Left lobe of liver (tissue), 2 donors: Measurements from ENCODE around the gene KERA. TPM values are rescaled to one million over a fixed set of nuclear protein-coding genes. Genes with fewer than 3 reads are reported as not detected.

ENCODE experiments used
- ATAC-seq: fragments of 200-7000 bp; cut with Tn5 transposase; one replicate; pipeline ENCODE4 v1.9.1; 2020; ENCODE audit warnings: mild to moderate bottlenecking, moderate library complexity
- DNase-seq: peaks from one replicate; pipeline ENCODE4 v3.0.0-alpha.2; 2020; ENCODE audit warnings: low spot score
- total RNA-seq: library from RNA; stranded (reverse); gene quantifications from one replicate; pipeline ENCODE4 v1.2.1, GENCODE V29; 2021
- donor health status: DM: no; HTN: no; CAD: no; lungs with moderate emphysema.
- donor health status: DM: no; HTN: yes; CAD: no.

KERA gene
- total RNA-seq, 1 donor from 2014 or later, result not detected

DNA sequence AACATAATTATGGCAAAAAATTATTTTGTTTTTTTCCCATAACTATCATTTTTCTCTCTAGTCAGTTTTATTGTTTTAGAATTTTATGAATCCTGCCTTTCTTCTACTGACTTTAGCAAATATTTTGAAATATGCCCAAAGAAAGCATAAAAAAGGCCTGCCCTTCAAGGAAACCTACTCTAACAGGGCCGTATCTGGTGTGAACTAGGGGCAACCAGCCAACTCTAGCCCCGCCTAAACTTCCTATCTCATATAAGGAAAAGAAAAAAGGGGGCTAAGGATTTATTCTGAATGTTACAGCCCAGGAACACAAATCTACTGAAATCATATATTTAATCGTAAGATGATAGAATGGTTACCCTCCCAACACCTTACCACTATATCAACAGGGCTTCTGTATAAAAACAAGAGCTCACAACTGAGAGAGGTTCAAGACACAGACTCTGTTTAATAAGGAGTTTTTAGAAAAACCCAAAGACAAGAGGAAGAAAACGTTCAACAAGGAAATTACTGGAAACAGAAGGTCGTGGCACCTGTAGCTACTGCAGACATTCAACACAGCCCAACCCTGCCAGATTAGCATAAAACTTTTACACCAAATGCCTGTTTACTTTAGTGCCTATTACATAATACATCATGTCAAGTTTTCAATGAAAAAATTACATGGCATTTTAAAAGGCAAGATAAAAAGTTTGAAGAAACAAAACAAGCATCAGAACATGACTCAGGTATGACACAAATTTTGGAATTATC lies 40.1 kb downstream of the KERA start:
- no peak for ATAC-seq
- DNase-seq, result no peak

DNA sequence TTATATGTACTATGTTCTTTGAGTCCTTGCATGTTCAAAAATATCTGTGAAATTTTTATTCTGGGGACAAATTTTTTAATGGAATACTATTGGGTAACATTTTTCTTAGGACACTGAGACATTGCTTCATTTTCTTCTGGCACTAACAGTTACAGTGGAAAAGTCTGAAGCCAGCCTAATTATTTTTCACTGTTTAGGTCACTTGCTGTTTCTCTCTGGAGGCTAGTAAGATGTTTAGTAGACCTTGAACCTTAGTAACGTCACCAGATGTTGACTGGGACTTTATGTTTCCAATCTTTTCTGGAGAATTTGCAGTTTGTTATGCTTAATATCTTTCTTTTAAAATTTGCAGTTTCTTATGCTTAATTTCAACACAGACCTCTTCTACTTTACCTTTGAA lies 40.8 kb downstream of the KERA start:
- ATAC-seq, result no peak
- no peak for DNase-seq

DNA sequence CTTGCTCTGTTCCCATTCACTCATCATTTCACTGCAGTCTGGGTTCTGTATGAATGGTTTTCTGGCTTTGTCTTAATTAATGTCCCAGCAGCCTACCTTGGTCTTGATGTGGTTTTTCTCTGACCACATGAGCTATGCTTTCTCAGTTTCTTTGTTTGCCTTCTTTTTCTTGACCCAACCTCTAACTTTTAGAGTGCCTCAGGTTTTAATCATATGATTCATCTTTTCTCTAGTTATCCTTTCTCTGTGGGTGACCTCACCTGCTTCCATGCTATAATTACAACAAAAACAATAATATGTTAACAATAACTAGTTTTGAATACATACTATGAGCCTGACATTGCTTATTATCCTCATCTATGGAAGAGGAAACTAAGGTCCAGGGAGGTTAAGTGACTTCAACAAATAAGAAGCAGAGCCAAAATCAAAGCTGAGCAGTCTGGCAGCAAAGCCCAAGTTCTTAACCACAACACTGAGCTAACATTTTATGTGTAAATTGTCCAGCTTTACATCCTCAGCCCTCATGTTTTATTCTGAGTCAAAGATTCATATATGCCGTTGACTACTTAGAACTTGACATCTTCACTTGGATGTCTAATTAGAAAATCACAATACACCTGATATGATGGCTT lies 48.4 kb downstream of the KERA start:
- DNase-seq, result no peak

DNA sequence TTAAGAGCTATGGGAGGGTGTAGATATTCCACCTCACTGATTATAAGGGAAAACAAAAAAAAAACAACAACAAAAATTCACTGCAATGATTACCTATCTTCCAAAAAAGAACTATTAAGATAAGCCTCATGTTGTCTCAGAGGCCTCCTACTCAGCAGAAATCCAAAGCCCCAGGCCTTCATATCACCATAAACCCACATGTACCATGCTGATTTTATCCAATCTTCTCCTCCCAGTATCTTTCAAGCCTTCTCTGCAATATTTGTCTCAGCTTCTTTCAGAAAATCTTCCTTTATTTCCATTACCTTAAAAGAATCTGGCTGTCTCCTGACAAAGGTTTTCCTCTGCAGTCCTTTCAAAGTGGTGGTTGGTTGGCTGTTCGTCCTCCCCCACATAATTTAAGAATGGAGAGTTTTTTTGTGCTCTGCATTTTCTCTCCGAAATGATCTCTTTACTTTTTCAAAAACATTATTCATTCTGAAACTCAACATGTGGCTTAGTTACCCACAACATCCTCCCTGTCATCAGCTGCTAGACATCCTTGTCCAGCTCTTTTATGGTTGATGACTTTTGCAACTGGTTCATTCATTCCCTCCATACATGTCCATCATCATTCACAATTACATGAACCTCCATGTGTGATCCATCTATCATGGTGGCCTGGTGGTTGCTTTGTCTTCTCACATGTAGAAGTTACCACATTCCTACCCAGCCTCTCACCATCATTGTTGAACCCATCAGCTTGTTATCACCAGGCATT lies 50.1 kb downstream of the KERA start:
- ATAC-seq (no peak), DNase-seq (no peak)

More for the DNA sequence above, 48.4 kb downstream of the KERA start:
- ATAC-seq, result no peak

DNA sequence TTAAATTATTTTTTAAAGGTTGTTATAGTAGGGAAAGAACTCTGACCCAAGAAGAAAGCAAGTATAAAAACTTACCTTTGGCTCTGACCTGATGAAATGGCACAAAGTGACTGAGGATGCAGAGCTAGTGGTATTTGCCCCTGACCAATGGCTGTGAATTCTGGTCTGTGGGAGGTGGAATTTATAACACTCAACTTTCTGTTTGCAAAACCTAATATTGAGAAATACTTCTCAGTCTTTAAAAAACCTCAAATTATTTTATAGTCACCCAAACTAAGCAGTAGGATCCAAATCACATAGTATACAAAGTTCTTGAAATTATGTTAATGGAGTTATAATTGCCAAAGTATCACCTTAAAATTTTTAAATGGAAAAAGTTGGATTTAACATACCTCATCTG lies 53.0 kb downstream of the KERA start, which contains the start of gene EPYC:
EPYC (minus strand) TSS at position 101 of the 400 bp plus-strand sequence. CDS start 2,407 bp downstream, outside the sequence.
- DNase-seq, result no peak
- ATAC-seq, result no peak

DNA sequence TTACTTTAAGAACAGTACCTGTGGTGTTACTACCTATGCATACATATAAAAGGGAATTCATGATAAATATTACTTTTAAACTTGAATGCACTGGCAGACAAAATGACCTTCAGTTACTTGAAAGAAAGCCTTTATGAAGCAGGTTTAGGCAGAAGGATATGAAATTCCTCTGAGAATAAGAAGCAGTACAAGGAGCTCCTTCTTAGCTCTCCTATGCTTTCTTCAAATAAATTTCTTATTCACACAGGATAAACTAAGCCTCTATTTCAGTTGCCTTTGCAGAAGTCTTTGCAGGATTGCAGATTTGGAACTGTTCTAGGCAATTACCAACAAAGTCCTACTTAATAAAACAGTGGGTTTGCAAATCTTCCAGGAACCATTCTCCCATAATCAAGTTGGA lies 54.1 kb downstream of the KERA start:
- no peak for ATAC-seq

DNA sequence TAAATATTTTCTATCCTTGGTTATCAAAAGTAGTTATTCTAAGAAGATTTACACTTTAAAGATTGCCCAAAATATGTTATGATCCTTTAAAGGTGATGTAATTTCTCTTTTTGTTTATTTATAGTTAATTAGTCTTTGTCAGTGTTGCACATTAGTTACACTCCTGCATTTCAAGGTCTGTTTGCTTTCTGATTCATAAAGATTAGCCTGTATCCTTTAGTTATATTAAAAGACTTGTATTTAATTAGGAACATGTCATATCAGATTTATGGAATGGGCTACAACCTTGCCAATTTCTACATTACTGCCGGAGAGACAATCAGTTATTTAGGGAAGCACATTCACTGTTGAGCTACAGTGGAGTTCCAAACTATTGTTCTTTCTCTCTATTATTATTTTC lies 56.5 kb downstream of the KERA start:
- DNase-seq (no peak), ATAC-seq (no peak)

More for the DNA sequence above, 54.1 kb downstream of the KERA start:
- DNase-seq, result no peak

Other genes starting within 250 kb of the KERA start
- not detected for gene CCER1, start 102.8 kb downstream of the KERA start, total RNA-seq
- gene EPYC, start 53.1 kb downstream of the KERA start, total RNA-seq, result not detected
- gene LUM, start 53.5 kb upstream of the KERA start, total RNA-seq, result 4.9 TPM
- gene DCN, start 124.8 kb upstream of the KERA start, total RNA-seq, result 108 TPM